GM12875 (cell line): ENCODE data around the gene KCNMB4.
"Not testable (repeated sequence)": the region's sequence is repeated elsewhere in the genome, so short reads cannot be mapped to it uniquely, and the experiment has no call there.

Source experiments
- H3K4me3 ChIP-seq: one replicate; pipeline ENCODE4 v1.5.1; 2011; ENCODE audit warnings: low read depth, low read length, control low read depth
- TF ChIP-seq, protein P1 (sequence below): IDR thresholded peaks from 2 replicates; pipeline ENCODE4 v1.5.1; 2011; ENCODE audit warnings: low read depth, mild to moderate bottlenecking, control low read depth, inconsistent platforms, low read length, moderate library complexity, borderline replicate concordance; ENCODE audit not compliant: insufficient read depth

The KCNMB4 gene

DNA sequence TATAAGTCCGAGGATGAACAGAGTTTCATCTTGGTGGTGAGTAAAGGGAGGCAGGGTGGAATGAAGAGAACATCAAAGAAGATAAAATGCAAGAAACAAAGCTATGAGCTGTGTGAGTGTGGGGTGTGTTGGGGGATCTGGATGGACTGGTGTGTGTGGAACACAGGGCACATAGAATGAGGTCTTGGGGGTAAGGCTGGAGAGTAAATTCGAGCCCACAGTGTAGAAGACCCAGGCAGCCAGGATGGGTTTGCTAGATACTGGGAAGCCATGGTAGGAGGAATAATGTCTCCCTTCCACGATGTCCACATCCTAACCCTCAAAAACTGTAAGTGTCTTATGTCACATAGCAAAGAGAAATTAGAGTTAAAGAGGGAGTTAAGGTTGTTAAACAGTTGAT, 6.8 kb downstream of the KCNMB4 start:
- no peak overlapping the region for H3K4me3 ChIP-seq
- TF ChIP-seq, protein P1, sequence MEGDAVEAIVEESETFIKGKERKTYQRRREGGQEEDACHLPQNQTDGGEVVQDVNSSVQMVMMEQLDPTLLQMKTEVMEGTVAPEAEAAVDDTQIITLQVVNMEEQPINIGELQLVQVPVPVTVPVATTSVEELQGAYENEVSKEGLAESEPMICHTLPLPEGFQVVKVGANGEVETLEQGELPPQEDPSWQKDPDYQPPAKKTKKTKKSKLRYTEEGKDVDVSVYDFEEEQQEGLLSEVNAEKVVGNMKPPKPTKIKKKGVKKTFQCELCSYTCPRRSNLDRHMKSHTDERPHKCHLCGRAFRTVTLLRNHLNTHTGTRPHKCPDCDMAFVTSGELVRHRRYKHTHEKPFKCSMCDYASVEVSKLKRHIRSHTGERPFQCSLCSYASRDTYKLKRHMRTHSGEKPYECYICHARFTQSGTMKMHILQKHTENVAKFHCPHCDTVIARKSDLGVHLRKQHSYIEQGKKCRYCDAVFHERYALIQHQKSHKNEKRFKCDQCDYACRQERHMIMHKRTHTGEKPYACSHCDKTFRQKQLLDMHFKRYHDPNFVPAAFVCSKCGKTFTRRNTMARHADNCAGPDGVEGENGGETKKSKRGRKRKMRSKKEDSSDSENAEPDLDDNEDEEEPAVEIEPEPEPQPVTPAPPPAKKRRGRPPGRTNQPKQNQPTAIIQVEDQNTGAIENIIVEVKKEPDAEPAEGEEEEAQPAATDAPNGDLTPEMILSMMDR = no peak

DNA sequence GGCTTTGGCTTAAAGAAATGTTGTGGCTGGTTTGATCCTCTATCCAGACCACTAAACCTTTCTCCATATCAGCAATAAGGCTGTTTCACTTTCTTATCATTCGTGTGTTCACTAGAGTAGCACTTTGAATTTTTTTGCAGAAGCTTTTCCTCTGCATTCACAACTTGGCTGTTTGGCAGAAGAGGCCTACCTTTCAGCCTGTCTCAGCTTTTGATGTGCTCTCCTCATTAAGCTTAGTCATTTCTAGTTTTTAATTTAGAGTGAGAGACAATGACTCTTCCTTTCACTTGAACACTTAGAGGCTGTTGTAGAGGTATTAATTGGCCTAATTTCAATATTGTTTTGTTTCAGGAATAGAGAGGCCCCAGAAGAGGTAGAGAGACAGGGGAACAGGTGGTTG, 13.8 kb downstream of the KCNMB4 start:
- H3K4me3 ChIP-seq = no peak overlapping the region
- TF ChIP-seq, protein P1 = no peak

- TF ChIP-seq, protein P1 = no peak
- no peak overlapping the region for H3K4me3 ChIP-seq
Measured at GRCh38 chr12:70383484-70383883, 17.4 kb downstream of the KCNMB4 start.

DNA sequence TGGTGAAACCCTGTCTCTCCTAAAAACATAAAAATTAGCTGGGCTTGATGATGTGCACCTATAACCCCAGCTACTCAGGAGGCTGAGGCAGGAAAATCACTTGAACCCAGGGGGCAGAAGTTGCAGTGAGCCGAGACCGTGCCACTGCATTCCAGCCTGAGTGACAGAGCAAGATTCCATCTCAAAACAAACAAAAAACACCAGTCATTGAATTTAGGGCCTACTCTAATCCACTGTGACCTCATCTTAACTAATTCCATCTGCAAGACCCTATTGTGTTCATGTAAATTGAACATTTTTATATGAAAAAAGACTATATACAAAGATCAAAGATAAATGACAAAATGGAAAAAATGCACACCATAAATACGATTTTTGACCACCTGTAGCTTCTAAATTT, 17.8 kb downstream of the KCNMB4 start:
- TF ChIP-seq, protein P1 = no peak
- no peak overlapping the region for H3K4me3 ChIP-seq

GRCh38 chr12:70386771-70387170, 20.7 kb downstream of the KCNMB4 start:
- no peak overlapping the region for H3K4me3 ChIP-seq
- TF ChIP-seq, protein P1 = no peak

GRCh38 chr12:70389678-70390077, 23.6 kb downstream of the KCNMB4 start:
- H3K4me3 ChIP-seq = no peak overlapping the region
- TF ChIP-seq, protein P1 = no peak

DNA sequence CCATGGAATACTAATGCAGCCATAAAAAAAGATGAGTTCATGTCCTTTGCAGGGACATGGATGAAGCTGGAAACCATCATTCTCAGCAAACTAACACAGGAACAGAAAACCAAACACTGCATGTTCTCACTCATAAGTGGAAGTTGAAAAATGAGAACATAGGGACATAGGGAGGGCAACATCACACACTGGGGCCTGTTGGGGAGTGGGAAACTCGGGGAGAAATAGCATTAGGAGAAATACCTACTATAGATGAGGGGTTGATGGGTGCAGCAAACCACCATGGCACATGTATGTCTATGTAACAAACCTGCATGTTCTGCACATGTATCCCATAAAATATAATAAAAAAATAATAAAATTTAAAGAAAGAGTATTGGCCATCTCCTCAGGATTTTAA, 26.5 kb downstream of the KCNMB4 start:
- H3K4me3 ChIP-seq = not testable (repeated sequence)
